Measurements from ENCODE around the gene MPST. TPM values are rescaled to one million over a fixed set of nuclear protein-coding genes. Genes with fewer than 3 reads are reported as not detected.

MPST gene
- total and polyA plus RNA-seq, 9 donors: 5.4 to 178 (median 91.6) TPM

GRCh38 chr22:37061611-37062375 lies 42.3 kb downstream of the MPST start:
- TF ChIP-seq POLR2A (IDR thresholded peaks at IDR 0.05) (no peak), EP300 (IDR thresholded peaks at IDR 0.05) (no peak)
- TF ChIP-seq, protein P1, sequence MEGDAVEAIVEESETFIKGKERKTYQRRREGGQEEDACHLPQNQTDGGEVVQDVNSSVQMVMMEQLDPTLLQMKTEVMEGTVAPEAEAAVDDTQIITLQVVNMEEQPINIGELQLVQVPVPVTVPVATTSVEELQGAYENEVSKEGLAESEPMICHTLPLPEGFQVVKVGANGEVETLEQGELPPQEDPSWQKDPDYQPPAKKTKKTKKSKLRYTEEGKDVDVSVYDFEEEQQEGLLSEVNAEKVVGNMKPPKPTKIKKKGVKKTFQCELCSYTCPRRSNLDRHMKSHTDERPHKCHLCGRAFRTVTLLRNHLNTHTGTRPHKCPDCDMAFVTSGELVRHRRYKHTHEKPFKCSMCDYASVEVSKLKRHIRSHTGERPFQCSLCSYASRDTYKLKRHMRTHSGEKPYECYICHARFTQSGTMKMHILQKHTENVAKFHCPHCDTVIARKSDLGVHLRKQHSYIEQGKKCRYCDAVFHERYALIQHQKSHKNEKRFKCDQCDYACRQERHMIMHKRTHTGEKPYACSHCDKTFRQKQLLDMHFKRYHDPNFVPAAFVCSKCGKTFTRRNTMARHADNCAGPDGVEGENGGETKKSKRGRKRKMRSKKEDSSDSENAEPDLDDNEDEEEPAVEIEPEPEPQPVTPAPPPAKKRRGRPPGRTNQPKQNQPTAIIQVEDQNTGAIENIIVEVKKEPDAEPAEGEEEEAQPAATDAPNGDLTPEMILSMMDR (IDR thresholded peaks at IDR 0.05): no peak
- Histone ChIP-seq H3K4me3 (no peak overlapping the region), H3K27me3 (no peaks in the 10 kb centered on the region), H3K27ac (peak overlapping the region in 1 of 2 donors; percentile 17), H3K36me3 (no peaks in the 10 kb centered on the region), H3K9me3 (no peaks in the 10 kb centered on the region), H3K4me1 (ENCODE audit: insufficient read depth) (peaks cover 8% of the 10 kb centered on the region)
- DNase-seq: peak; percentile 40 to 60 (median 44)
- intact Hi-C loops (cut with DNase I): no loop called here
- WGBS, 3 donors: 43 to 62% (median 46%) methylated on average over 10 of the region's 10 CpGs

DNA sequence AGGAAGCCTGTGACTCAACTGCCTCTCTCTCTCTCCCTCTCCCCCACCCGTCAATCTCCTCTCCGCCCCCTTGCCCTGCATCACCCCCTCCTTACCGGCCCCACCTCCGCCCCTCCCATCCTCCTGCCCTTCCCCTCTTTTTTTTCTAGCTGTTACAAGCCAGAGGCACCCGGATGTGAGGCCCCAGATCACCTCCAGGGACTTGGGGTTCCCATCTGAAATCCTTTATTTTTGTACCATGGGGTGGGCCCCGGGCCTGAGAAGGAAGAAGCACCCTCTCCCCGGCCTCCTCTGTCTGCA lies 42.8 kb downstream of the MPST start:
- Histone ChIP-seq H3K27me3 (no peaks in the 10 kb centered on the region), H3K4me3 (no peak overlapping the region), H3K9me3 (no peaks in the 10 kb centered on the region), H3K4me1 (ENCODE audit: insufficient read depth) (peaks cover 8% of the 10 kb centered on the region), H3K27ac (no peak overlapping the region), H3K36me3 (no peaks in the 10 kb centered on the region)
- no peak for DNase-seq
- intact Hi-C loops (cut with DNase I): no loop called here
- WGBS, 3 donors: 54 to 70% (median 67%) methylated on average over 7 of the region's 7 CpGs
- TF ChIP-seq EP300 (IDR thresholded peaks at IDR 0.05) (no peak), POLR2A (IDR thresholded peaks at IDR 0.05) (no peak)
- TF ChIP-seq, protein P1 (IDR thresholded peaks at IDR 0.05): no peak

DNA sequence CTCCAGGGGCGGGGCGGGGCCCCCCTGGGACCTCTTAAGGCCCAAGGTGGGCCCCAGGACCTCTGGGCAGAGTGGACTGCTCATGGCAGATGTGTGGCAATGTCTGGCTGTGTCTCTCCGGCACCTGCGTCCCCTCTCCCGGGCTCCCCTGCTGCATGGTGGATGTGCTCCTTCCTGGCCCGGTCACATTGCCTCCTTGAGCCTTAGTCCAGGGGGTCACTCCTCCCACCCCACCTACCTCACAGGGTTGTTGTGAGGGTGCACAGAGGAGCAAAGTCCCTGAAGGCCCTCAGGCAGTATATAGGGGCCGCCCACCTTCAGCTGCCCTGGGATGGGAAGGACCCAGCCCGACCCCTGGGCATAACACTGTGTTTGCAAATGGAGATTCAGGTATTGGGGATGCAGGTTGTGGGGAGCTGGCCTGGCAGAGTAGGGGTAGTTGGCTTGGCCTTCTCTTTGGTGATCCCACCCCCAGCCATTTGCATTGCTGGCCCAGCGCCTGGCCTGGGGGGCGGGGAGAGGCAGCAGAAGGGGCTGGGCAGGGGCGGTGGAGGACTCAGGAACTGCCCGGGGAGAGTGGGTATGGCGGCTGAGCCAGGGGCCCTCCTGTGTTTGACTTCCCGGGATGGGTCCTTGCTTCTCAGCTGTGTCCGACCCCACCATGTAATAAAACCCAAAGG lies 43.3 kb downstream of the MPST start:
- Histone ChIP-seq H3K36me3 (no peaks in the 10 kb centered on the region), H3K27me3 (no peaks in the 10 kb centered on the region), H3K4me1 (ENCODE audit: insufficient read depth) (peaks cover 8% of the 10 kb centered on the region), H3K27ac (no peak overlapping the region), H3K4me3 (no peak overlapping the region), H3K9me3 (no peaks in the 10 kb centered on the region)
- TF ChIP-seq, protein P1 (IDR thresholded peaks at IDR 0.05): no peak
- TF ChIP-seq POLR2A (IDR thresholded peaks at IDR 0.05) (no peak), EP300 (IDR thresholded peaks at IDR 0.05) (no peak)
- WGBS, 3 donors: 86 to 91% (median 88%) methylated on average over 15 of the region's 15 CpGs
- intact Hi-C loops (cut with DNase I): no loop called here
- DNase-seq: no peak

- H3K27ac ChIP-seq: no peak overlapping the region
- H3K4me1 ChIP-seq (ENCODE audit: insufficient read depth): peaks cover 8% of the 10 kb centered on the region
- no peak overlapping the region for H3K4me3 ChIP-seq
- 88 to 89% (median 88%) methylated on average over 28 of the region's 28 CpGs for WGBS, 3 donors
- TF ChIP-seq POLR2A (IDR thresholded peaks at IDR 0.05): no peak
- TF ChIP-seq, protein P1 (IDR thresholded peaks at IDR 0.05): no peak
- no peak for TF ChIP-seq EP300 (IDR thresholded peaks at IDR 0.05)
- intact Hi-C loops (cut with DNase I): no loop called here
- H3K9me3 ChIP-seq: no peaks in the 10 kb centered on the region
- H3K36me3 ChIP-seq: no peaks in the 10 kb centered on the region
- DNase-seq: no peak
- H3K27me3 ChIP-seq: no peaks in the 10 kb centered on the region
These were observed 44.2 kb downstream of the MPST start for GRCh38 chr22:37063431-37064420.
